HEK293 (cell line): ENCODE measurements around the gene C12orf57.

Experiments used
- GLI4 ChIP-seq: fragments of 450-650 bp; formaldehyde crosslinking; IDR thresholded peaks from 2 replicates; pipeline ENCODE4 v1.5.1; 2016; ENCODE audit warnings: missing biosample characterization, missing genetic modification characterization
- KLF8 ChIP-seq: fragments of 450-650 bp; formaldehyde crosslinking; IDR thresholded peaks from 2 replicates; pipeline ENCODE4 v1.5.1; 2016; ENCODE audit warnings: missing biosample characterization, missing genetic modification characterization
- REPIN1 ChIP-seq: fragments of 450-650 bp; formaldehyde crosslinking; IDR thresholded peaks from 2 replicates; pipeline ENCODE4 v1.5.1; 2017; ENCODE audit warnings: missing biosample characterization, missing genetic modification characterization, low read depth
- ZNF146 ChIP-seq: fragments of 450-650 bp; formaldehyde crosslinking; IDR thresholded peaks from 2 replicates; pipeline ENCODE4 v1.5.1; 2016; ENCODE audit warnings: missing biosample characterization, missing genetic modification characterization
- ZNF16 ChIP-seq: fragments of 450-650 bp; formaldehyde crosslinking; IDR thresholded peaks from 2 replicates; pipeline ENCODE4 v1.5.1; 2016; ENCODE audit warnings: low read depth, missing biosample characterization, missing genetic modification characterization
- ZNF549 ChIP-seq: fragments of 450-650 bp; IDR thresholded peaks from 2 replicates; pipeline ENCODE4 v1.5.1; 2018; ENCODE audit warnings: missing biosample characterization, missing genetic modification characterization, mild to moderate bottlenecking, inconsistent platforms, moderate library complexity
- TF ChIP-seq, protein P1 (sequence below): fragments of 450-650 bp; formaldehyde crosslinking; IDR thresholded peaks from 2 replicates; pipeline ENCODE4 v1.5.1; 2016; ENCODE audit warnings: missing biosample characterization, missing genetic modification characterization
- TF ChIP-seq, protein P2 (sequence below): sonication (generic); formaldehyde crosslinking; IDR thresholded peaks from 2 replicates; pipeline ENCODE4 v1.8.1; 2022; ENCODE audit warnings: mild to moderate bottlenecking, moderate library complexity, missing genetic modification reagents

DNA sequence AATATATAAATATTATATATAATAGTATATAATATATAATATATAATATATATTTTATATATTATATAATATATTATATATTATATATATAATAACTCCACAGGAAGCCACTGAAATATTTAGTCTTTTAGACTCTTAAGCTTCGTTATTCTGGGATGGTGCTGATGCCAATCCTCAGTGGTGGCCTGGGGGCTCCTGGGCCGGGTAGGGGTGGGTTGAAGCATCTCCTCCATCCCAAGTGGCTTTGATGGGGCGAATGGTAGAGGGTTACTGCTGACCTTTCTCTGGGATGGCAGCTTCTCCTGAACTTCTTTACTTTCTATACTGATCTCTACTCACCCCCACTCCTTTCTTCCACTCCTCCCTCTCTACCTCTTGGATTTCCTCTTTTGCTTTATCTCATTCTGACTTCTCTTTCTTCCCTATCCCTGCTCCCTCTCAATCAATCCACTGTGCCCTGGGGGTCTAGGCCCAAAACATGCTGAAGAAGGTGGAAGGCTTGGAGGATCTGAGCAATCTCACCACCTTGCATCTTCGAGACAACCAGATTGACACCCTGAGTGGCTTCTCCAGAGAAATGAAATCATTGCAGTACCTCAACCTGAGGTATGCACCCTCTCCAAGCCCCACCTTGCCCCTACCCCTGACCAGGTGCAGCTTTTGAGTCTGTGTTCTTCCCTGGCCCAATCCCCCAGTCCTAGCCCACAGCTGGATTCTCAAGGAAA is 34.2 kb upstream of the C12orf57 start:
- TF ChIP-seq, protein P1, sequence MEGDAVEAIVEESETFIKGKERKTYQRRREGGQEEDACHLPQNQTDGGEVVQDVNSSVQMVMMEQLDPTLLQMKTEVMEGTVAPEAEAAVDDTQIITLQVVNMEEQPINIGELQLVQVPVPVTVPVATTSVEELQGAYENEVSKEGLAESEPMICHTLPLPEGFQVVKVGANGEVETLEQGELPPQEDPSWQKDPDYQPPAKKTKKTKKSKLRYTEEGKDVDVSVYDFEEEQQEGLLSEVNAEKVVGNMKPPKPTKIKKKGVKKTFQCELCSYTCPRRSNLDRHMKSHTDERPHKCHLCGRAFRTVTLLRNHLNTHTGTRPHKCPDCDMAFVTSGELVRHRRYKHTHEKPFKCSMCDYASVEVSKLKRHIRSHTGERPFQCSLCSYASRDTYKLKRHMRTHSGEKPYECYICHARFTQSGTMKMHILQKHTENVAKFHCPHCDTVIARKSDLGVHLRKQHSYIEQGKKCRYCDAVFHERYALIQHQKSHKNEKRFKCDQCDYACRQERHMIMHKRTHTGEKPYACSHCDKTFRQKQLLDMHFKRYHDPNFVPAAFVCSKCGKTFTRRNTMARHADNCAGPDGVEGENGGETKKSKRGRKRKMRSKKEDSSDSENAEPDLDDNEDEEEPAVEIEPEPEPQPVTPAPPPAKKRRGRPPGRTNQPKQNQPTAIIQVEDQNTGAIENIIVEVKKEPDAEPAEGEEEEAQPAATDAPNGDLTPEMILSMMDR (tag by site-specific recombination), result no peak
- no peak for TF ChIP-seq KLF8
- no peak for TF ChIP-seq ZNF549
- TF ChIP-seq REPIN1 (tag by site-specific recombination), result no peak
- TF ChIP-seq ZNF16 (tag by site-specific recombination), result no peak
- no peak for TF ChIP-seq GLI4
- TF ChIP-seq, protein P2, sequence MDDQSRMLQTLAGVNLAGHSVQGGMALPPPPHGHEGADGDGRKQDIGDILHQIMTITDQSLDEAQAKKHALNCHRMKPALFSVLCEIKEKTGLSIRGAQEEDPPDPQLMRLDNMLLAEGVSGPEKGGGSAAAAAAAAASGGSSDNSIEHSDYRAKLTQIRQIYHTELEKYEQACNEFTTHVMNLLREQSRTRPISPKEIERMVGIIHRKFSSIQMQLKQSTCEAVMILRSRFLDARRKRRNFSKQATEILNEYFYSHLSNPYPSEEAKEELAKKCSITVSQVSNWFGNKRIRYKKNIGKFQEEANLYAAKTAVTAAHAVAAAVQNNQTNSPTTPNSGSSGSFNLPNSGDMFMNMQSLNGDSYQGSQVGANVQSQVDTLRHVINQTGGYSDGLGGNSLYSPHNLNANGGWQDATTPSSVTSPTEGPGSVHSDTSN (CRISPR knock-in tag), result no peak
- TF ChIP-seq ZNF146 (tag by site-specific recombination), result no peak
